HG02973 (cell line): Measurements from ENCODE around the gene ARHGAP28.
A peak's percentile ranks its signal among the peaks of the same experiment; 100 is the strongest.

Experiments used
- ATAC-seq: cut with Tn5 transposase; IDR thresholded peaks from one replicate; pipeline ENCODE4 v1.9.1; 2021; ENCODE audit warnings: moderate library complexity; ENCODE audit not compliant: unreplicated experiment

The ARHGAP28 gene, protein sequence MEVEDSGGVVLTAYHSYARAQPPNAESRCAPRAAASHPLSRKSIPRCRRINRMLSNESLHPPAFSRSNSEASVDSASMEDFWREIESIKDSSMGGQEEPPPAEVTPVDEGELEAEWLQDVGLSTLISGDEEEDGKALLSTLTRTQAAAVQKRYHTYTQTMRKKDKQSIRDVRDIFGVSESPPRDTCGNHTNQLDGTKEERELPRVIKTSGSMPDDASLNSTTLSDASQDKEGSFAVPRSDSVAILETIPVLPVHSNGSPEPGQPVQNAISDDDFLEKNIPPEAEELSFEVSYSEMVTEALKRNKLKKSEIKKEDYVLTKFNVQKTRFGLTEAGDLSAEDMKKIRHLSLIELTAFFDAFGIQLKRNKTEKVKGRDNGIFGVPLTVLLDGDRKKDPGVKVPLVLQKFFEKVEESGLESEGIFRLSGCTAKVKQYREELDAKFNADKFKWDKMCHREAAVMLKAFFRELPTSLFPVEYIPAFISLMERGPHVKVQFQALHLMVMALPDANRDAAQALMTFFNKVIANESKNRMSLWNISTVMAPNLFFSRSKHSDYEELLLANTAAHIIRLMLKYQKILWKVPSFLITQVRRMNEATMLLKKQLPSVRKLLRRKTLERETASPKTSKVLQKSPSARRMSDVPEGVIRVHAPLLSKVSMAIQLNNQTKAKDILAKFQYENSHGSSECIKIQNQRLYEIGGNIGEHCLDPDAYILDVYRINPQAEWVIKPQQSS

GRCh38 chr18:6729247-6730091, at the start of gene ARHGAP28:
Gene ARHGAP28 (plus strand): TSS chr18:6729716. CDS start chr18:6729822, 106 bp downstream.
- peak; percentile 65 for ATAC-seq

DNA sequence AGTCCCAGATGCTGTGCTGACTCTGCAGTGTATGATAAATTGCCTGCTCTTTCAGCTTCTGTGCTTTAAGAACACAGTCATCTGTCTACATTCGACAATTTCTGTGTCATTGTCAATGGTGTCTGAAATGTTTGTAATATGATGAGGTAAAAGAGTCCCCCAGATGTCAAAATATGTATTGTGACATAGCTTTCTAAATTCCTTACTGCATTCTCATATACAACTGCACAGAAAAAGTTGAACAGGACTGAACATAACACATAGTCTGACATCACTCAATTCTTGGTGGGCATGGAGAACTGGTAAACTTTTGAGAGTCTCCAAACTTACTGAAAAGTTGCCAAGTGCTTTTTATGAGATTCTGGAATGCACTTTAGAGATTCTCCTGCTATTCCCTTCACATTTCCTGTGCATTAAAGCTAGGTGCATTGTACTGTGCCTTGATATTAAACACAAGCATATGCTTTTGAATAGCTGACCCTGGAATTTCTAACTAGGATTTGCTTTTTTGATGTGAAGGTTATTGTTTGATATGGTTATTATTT, 48.1 kb upstream of the ARHGAP28 start:
- ATAC-seq, result no peak

GRCh38 chr18:6682437-6683111, 46.9 kb upstream of the ARHGAP28 start:
- no peak for ATAC-seq

- no peak for ATAC-seq
These were observed 46.2 kb upstream of the ARHGAP28 start for GRCh38 chr18:6683112-6683876.

DNA sequence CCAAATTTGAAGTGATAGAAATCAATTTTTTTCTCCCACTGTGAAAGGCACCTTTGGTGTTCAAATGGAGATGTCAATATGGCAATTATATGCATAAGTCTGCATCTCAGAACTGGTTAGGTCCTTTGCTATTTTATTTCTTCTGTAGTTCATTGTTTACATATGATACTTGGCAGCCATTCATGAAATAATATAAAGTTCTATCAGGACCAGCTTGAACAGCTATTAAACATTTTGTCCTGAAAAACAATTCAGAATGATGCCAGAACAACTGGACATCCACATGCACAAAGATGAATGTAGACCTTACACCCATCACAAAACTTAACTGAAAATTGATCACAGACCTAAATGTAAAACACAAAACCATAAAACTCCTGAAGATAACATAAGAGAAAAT, 41.8 kb upstream of the ARHGAP28 start:
- ATAC-seq, result no peak

DNA sequence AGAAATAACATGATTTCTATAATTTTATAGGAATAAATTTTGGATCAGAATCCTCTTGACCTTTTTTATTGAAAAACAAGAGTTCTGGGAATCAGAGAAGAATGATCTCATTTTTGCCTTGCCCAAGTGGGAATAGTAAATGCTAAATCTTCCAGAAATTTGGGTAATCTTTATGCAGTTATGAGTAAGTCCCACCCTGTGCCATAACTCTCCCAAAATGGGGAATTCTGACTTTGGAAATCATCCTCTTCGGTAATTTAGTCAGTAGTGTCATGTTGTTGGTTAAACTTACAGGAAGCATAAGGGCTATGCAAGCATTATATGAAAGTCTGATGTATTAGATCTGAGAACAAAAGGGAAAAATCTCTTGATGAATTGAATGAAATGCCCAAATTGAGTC, 20.6 kb upstream of the ARHGAP28 start:
- no peak for ATAC-seq

- ATAC-seq, result no peak
These were observed 18.0 kb upstream of the ARHGAP28 start for GRCh38 chr18:6711467-6711866.

GRCh38 chr18:6712401-6712800, 17.1 kb upstream of the ARHGAP28 start:
- no peak for ATAC-seq

DNA sequence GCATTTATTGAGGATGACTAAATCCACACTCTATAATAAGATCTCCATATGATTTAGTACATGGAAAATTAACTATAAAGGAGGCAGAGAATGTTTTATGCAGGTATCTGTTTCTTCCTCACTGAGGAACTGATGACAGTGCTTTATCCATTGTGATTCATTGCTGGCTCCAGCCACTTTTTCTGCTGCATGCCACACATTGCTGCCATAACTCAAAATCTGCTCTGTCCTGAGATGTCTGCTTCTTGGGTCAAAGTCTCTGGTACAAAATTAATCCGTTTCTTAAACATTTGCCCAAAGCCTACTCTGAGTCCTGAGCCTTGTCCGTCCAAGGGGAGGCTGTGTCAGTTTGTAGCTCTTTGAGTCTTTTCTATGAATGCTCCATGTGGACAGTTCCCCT, 15.5 kb upstream of the ARHGAP28 start:
- no peak for ATAC-seq

GRCh38 chr18:6718267-6718666, 11.2 kb upstream of the ARHGAP28 start:
- no peak for ATAC-seq

- no peak for ATAC-seq
These were observed 10.2 kb upstream of the ARHGAP28 start for GRCh38 chr18:6719098-6719846.

GRCh38 chr18:6719910-6720683, 9.4 kb upstream of the ARHGAP28 start:
- ATAC-seq, result no peak

GRCh38 chr18:6721755-6722154, 7.8 kb upstream of the ARHGAP28 start:
- no peak for ATAC-seq

DNA sequence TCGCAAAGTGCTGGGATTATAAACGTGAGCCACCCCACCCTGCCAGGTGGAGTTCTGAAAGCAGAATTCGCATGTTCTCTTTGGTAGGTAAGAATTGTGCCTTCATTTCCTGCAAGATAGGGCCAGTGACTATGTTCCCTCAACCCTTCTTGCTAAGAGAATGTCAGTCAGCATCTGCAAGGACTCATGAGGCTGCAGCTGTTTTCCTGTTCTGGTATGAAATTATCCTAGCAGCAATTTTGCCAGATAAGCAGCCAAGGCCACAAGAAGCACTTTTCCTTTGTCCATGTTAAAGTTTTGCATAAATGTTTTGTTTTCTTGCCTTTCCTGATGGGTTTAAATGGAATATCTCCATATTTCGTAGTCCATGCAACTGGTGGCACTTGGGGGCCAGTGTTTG, 6.8 kb upstream of the ARHGAP28 start:
- ATAC-seq, result no peak

DNA sequence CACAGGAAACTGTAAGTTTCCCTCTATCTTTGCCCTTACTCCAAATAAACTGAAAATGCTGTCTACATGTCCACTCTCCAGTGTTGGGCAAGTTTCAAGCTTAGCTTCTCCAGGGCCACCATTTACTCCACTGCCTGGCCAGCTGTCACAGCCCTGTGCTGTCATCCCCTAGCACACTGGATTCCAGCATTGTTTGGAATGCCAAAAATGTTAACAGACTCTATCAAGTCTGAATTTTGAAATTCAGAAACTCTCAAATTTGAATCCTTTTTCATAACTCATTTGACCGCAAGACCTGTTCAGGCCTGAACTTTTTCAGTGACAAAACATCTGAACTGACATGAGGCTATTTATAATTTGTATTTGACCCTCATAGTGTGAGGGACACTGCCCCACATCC, 5.2 kb upstream of the ARHGAP28 start:
- ATAC-seq, result no peak

DNA sequence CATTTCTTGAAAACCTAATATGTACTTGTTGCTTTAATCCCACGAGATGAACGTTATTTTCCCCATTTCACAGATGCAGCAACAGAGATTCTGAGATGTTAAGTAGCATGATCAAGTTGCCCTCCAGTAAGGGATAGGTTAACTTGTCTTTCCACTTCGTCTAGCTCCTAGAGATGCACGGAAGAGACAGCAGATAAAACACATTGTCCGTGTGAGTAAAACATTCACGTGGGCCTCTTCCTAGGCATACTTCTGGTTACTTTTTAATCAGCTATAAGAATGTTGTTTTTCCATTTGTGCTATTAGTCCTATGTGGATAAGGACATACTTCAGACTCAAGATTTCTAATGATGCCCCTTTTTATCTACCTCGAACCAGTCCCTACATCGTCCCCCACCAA, 1.2 kb upstream of the ARHGAP28 start:
- ATAC-seq, result no peak

- ATAC-seq, result no peak
These were observed 688 bp upstream of the ARHGAP28 start for GRCh38 chr18:6728809-6729246.
